Mucosa of gallbladder (tissue), 1 donor: ENCODE results near the gene LENG8. TPM values are rescaled to one million over a fixed set of nuclear protein-coding genes. Genes with fewer than 3 reads are reported as not detected.
"Not testable (repeated sequence)": the region's sequence is repeated elsewhere in the genome, so short reads cannot be mapped to it uniquely, and the experiment has no call there.

Experiments
- DNase-seq: peaks from one replicate; pipeline ENCODE4 v3.0.0-alpha.2; 2020; ENCODE audit warnings: low spot score
- total RNA-seq: library from RNA; stranded (reverse); gene quantifications from one replicate; pipeline ENCODE4 v1.2.1, GENCODE V29; 2021
- donor health status: DM: no; HTN: no; CAD: no.

Gene LENG8
- total RNA-seq, 1 donor from 2014 or later, result 236 TPM

- no peak for DNase-seq
Measured at GRCh38 chr19:54460230-54461005, 11.4 kb downstream of the LENG8 start.

GRCh38 chr19:54461210-54461609, 12.2 kb downstream of the LENG8 start:
- DNase-seq, result no peak

- no peak for DNase-seq
Measured at GRCh38 chr19:54461613-54462012, 12.6 kb downstream of the LENG8 start.

- DNase-seq, result no peak
Measured at GRCh38 chr19:54462047-54462654, 13.2 kb downstream of the LENG8 start.

GRCh38 chr19:54462655-54463530, 13.9 kb downstream of the LENG8 start:
- peak; percentile 80 for DNase-seq

GRCh38 chr19:54463531-54464043, 14.6 kb downstream of the LENG8 start, which contains the start of gene LENG9:
TSS of gene LENG9 (minus strand) at chr19:54463778. CDS start at chr19:54463526, 252 bp downstream.
- DNase-seq, result peak; percentile 99

GRCh38 chr19:54464044-54464629, 15.1 kb downstream of the LENG8 start:
- peak; percentile 96 for DNase-seq

GRCh38 chr19:54464630-54465425, 15.8 kb downstream of the LENG8 start:
- peak; percentile 91 for DNase-seq

- DNase-seq, result no peak
Measured at GRCh38 chr19:54465426-54466109, 16.6 kb downstream of the LENG8 start.

- DNase-seq, result not testable (repeated sequence)
Measured at GRCh38 chr19:54466110-54466480, 17.1 kb downstream of the LENG8 start.

GRCh38 chr19:54469496-54469934, 20.5 kb downstream of the LENG8 start:
- DNase-seq, result no peak

- no peak for DNase-seq
Measured at GRCh38 chr19:54470276-54470887, 21.4 kb downstream of the LENG8 start.

GRCh38 chr19:54470991-54471782, 22.2 kb downstream of the LENG8 start:
- DNase-seq, result no peak

- peak; percentile 48 for DNase-seq
Measured at GRCh38 chr19:54473071-54473891, 24.3 kb downstream of the LENG8 start, which contains the start of gene CDC42EP5. TSS of gene CDC42EP5 (minus strand) at chr19:54473296. CDS start at chr19:54465547, 7,749 bp downstream.

GRCh38 chr19:54473892-54474372, 24.9 kb downstream of the LENG8 start:
- no peak for DNase-seq

GRCh38 chr19:54475706-54476105, 26.7 kb downstream of the LENG8 start:
- no peak for DNase-seq

GRCh38 chr19:54477650-54478049, 28.7 kb downstream of the LENG8 start:
- no peak for DNase-seq
